Ishikawa (cell line): ENCODE data around the gene MAPRE3.

Experiments
- CEBPB ChIP-seq: IDR thresholded peaks from 2 replicates; pipeline ENCODE4 v1.6.1; 2012
- CREB1 ChIP-seq: IDR thresholded peaks from 2 replicates; pipeline ENCODE4 v1.6.1; 2012; ENCODE audit warnings: low read depth
- EGR1 ChIP-seq: IDR thresholded peaks from 2 replicates; pipeline ENCODE4 v1.6.1; 2012
- EP300 ChIP-seq: IDR thresholded peaks from 2 replicates; pipeline ENCODE4 v1.6.1; 2012; ENCODE audit warnings: borderline replicate concordance
- FOXM1 ChIP-seq: IDR thresholded peaks from 2 replicates; pipeline ENCODE4 v1.6.1; 2012; ENCODE audit warnings: low read depth, borderline replicate concordance
- NFIC ChIP-seq: IDR thresholded peaks from 2 replicates; pipeline ENCODE4 v1.6.1; 2012
- RAD21 ChIP-seq: IDR thresholded peaks from 2 replicates; pipeline ENCODE4 v1.6.1; 2012; ENCODE audit warnings: low read depth
- REST ChIP-seq: IDR thresholded peaks from 2 replicates; pipeline ENCODE4 v1.6.1; 2012; ENCODE audit warnings: low read depth, mild to moderate bottlenecking
- TAF1 ChIP-seq: IDR thresholded peaks from 2 replicates; pipeline ENCODE4 v1.6.1; 2012; ENCODE audit warnings: low read depth, mild to moderate bottlenecking
- TCF12 ChIP-seq: IDR thresholded peaks from 2 replicates; pipeline ENCODE4 v1.6.1; 2012; ENCODE audit warnings: low read depth
- TEAD4 ChIP-seq: IDR thresholded peaks from 2 replicates; pipeline ENCODE4 v1.6.1; 2012
- USF1 ChIP-seq: IDR thresholded peaks from 2 replicates; pipeline ENCODE4 v1.6.1; 2012
- YY1 ChIP-seq: IDR thresholded peaks from 2 replicates; pipeline ENCODE4 v1.6.1; 2012; ENCODE audit warnings: low read depth
- ZBTB7A ChIP-seq: IDR thresholded peaks from 2 replicates; pipeline ENCODE4 v1.6.1; 2012; ENCODE audit warnings: low read depth
- TF ChIP-seq, protein P1 (sequence below): IDR thresholded peaks from 2 replicates; pipeline ENCODE4 v1.6.1; 2012

Gene MAPRE3

DNA sequence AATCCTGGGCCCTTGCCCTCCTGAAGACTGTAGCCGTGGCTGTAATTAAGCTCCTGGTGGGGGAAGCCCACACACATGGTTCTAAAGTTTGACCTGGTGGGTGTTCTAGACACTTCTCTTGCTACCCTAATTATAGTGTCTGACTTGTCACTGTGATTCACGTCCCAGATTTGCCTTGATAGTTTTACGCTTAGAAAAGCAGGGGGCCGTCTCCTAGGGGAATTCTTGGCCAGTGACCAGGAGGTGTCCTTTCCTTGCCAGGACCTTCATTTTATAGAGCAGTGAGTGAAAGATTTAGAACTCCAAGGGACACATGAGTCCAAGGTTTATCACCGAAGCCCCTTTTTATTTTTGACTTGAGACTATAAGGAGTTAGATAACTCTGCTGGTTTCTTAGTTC, 71.3 kb downstream of the MAPRE3 start:
- no peak for TF ChIP-seq RAD21
- TF ChIP-seq TAF1, result no peak
- no peak for TF ChIP-seq CEBPB
- no peak for TF ChIP-seq NFIC
- no peak for TF ChIP-seq EGR1
- TF ChIP-seq TCF12, result no peak

DNA sequence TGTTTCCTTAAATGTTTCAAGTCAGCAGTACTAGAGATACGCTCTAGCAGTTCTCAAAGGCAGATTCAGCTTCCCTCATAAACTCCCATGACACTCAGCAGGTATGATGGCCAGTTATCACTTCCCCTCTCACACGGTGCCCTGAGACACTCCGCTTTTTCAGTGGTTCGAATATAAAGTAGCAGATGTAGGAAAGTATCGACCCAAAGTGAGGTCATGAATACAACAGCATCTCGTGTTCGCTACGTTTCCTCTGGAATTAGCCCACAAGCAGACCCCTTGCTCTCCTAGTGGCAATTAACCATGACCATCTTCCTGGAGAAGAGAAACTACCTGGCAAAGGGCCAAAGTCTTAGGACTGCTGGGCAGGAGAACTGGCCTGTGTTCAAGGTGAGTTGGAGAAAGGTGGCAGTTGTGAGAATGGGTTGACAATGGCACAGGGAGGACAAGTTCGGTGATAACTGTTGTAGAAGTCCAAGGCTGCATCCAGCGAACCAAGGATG, 71.8 kb downstream of the MAPRE3 start:
- TF ChIP-seq TCF12 (no peak), RAD21 (no peak), CREB1 (no peak), EP300 (no peak), USF1 (no peak), NFIC (0 out of 2 replicates have a peak, but pooled peaks have one; percentile 18)

GRCh38 chr2:27042985-27043634, 72.7 kb downstream of the MAPRE3 start:
- no peak for TF ChIP-seq ZBTB7A
- TF ChIP-seq REST, result no peak
- no peak for TF ChIP-seq EGR1
- TF ChIP-seq TEAD4, result no peak
- TF ChIP-seq, protein P1, sequence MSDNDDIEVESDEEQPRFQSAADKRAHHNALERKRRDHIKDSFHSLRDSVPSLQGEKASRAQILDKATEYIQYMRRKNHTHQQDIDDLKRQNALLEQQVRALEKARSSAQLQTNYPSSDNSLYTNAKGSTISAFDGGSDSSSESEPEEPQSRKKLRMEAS, result no peak
- no peak for TF ChIP-seq CEBPB
- no peak for TF ChIP-seq NFIC
- TF ChIP-seq CREB1, result no peak
- no peak for TF ChIP-seq TAF1
- TF ChIP-seq EP300, result no peak
- no peak for TF ChIP-seq TCF12
- TF ChIP-seq USF1, result no peak
- TF ChIP-seq RAD21, result no peak
- TF ChIP-seq FOXM1, result no peak
- no peak for TF ChIP-seq YY1

DNA sequence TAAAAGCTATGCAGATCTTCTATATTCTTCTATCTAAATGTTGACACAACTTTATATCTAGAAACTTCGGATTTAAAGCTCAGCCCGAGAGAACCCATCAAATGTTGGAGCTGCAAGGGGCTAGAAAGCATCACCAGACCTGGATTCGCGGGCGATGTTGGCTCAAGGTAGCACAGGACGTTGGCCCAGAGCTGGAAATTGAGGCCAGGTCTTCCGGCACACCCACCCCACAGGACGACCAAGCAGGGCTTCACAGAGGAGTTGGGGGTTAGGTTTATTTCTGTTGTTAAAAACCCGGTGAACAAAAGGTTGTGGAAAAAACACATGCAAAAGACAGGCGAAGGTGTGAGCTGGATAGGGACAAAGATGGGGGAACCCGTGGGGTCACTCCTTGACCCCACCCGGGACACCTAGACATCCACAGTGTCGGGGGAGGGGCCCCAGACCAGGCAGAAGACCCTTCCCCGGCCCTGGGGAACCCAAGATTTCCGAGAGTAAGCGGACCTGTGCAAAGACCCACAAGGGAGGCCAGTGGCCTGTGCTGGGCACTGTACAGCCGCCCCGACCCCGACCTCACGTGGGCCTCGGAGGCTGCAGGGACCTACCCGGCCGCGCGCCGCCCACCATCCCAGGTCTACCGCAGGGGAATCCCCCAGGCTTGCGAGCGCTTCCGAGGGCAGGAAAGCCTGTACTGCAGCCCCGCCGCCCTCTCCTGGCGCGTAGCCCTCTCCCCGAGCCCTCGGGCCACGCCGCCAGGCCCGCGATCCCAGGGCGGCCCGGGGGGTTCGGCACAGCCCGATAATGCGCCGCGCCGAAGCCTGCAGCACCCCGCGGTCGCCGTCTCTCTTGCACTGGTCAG, 79.2 kb downstream of the MAPRE3 start:
- TF ChIP-seq, protein P1, result 0 out of 2 replicates have a peak, but pooled peaks have one; percentile 4
- TF ChIP-seq NFIC (no peak), REST (no peak), TAF1 (no peak), TEAD4 (no peak), CEBPB (no peak), FOXM1 (no peak), RAD21 (no peak), USF1 (0 out of 2 replicates have a peak, but pooled peaks have one; percentile 20), YY1 (no peak), TCF12 (no peak)

DNA sequence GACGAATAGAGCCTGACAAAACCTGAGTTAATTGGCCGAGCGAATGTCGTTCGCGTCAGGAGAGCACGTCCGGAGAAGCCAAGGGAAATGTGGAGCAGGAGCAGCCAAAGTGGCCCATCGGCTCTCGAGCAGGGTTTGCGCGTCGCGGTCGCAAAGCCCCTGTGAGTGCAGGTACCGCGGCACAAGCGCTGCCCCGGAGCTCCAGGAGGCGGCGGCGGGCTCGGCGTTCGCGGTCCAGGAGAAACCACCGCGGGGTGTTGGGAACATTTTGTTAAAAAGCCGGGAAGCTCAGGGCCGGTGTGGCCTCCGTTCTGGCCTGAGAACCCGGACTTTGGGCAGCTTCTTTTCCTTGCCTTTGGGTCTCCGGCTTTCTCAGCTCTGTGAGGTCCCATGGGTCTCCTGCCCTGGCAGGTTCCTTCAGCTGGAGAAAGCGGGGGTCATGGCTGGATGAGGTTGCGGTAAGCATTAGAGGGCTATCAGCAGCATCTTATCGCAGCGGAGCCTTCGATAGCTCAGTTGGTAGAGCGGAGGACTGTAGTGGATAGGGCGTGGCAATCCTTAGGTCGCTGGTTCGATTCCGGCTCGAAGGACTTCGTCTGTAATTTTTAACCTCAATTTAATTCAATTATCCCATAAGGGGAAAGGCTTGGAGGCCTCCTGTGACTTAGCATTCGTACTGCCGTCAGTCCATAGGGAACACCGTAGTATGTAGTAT, 80.0 kb downstream of the MAPRE3 start:
- TF ChIP-seq EGR1, result peak; percentile 62; the same call in 1 of the 2 replicates
- TF ChIP-seq REST, result no peak
- TF ChIP-seq YY1, result peak; percentile 80
- TF ChIP-seq CREB1, result no peak
- TF ChIP-seq ZBTB7A, result peak; percentile 66
- peak; percentile 16; the same call in 1 of the 2 replicates for TF ChIP-seq NFIC
- TF ChIP-seq TCF12, result no peak; the same call in 1 of the 2 replicates
- TF ChIP-seq, protein P1, result 0 out of 2 replicates have a peak, but pooled peaks have one; percentile 22
- no peak for TF ChIP-seq USF1
- 0 out of 2 replicates have a peak, but pooled peaks have one; percentile 61 for TF ChIP-seq CEBPB
- TF ChIP-seq TAF1, result 0 out of 2 replicates have a peak, but pooled peaks have one; percentile 8
- no peak for TF ChIP-seq FOXM1
- peak; percentile 95 for TF ChIP-seq TEAD4
- TF ChIP-seq RAD21, result no peak
- TF ChIP-seq EP300, result no peak
